ENCODE results near the gene CENPB. TPM values are rescaled to one million over a fixed set of nuclear protein-coding genes. Genes with fewer than 3 reads are reported as not detected.

Gene CENPB
- polyA plus RNA-seq, 1 donor (not counting 4 experiments of a cell fraction or from before 2014, with no cell fraction given) = 18.1 TPM

- Histone ChIP-seq H3K9me3 (ENCODE audit: control insufficient read depth, low read depth, low read length) (no peaks in the 10 kb centered on the region), H3K9me1 (ENCODE audit: control insufficient read depth, extremely low read depth, insufficient read depth, low read length) (no peaks in the 10 kb centered on the region), H3K4me1 (ENCODE audit: control insufficient read depth, extremely low read depth, insufficient read depth, low read length) (peaks cover 16% of the 10 kb centered on the region), H3K9ac (ENCODE audit: control insufficient read depth, extremely low read depth, insufficient read depth, low read length) (no peak overlapping the region), H3K27me3 (ENCODE audit: control insufficient read depth, extremely low read depth, insufficient read depth, low read length) (peaks cover 45% of the 10 kb centered on the region), H2AFZ (ENCODE audit: control insufficient read depth, low read length) (no peak overlapping the region), H3K4me2 (ENCODE audit: control insufficient read depth, extremely low read depth, insufficient read depth, low read depth, low read length) (no peak overlapping the region), H4K20me1 (ENCODE audit: control insufficient read depth, extremely low read depth, insufficient read depth, low read length) (peaks cover 7% of the 10 kb centered on the region), H3K36me3 (ENCODE audit: control insufficient read depth in 2 of 2, extremely low read depth in 1 of 2, insufficient read depth in 2 of 2, low read length in 2 of 2) (no peaks in the 10 kb centered on the region), H3K27ac (ENCODE audit: control insufficient read depth, insufficient read depth, low read length) (no peak overlapping the region), H3K4me3 (ENCODE audit: control insufficient read depth in 2 of 3, extremely low read depth in 1 of 3, insufficient read depth in 2 of 3, low read depth in 1 of 3, low read length in 3 of 3) (no peak overlapping the region), H3K79me2 (ENCODE audit: control insufficient read depth, insufficient read depth, low read length) (no peaks in the 10 kb centered on the region)
- no peak for TF ChIP-seq EZH2 (IDR thresholded peaks at IDR 0.05; ENCODE audit: low read length)
- no peak for TF ChIP-seq CTCF (optimal IDR thresholded peaks at IDR 0.05 in 1 of 3, IDR thresholded peaks at IDR 0.05 in 1 of 3, conservative IDR thresholded peaks at IDR 0.05 in 1 of 3; ENCODE audit: extremely low read depth in 1 of 3, insufficient read depth in 2 of 3, low read length in 3 of 3)
- no peak for DNase-seq (ENCODE audit: low read depth, low spot score)
- dilution Hi-C loops (cut with MboI; ENCODE audit: extremely low pct_ligation_motif_present, low sequenced_read_pairs) = no loop called here
- no peak for FAIRE-seq
Measured at GRCh38 chr20:3748073-3748472, 38.5 kb downstream of the CENPB start.

GRCh38 chr20:3747471-3747870, 39.1 kb downstream of the CENPB start:
- Histone ChIP-seq H2AFZ (ENCODE audit: control insufficient read depth, low read length) (no peak overlapping the region), H3K9ac (ENCODE audit: control insufficient read depth, extremely low read depth, insufficient read depth, low read length) (no peak overlapping the region), H3K27ac (ENCODE audit: control insufficient read depth, insufficient read depth, low read length) (no peak overlapping the region), H3K4me3 (ENCODE audit: control insufficient read depth in 2 of 3, extremely low read depth in 1 of 3, insufficient read depth in 2 of 3, low read depth in 1 of 3, low read length in 3 of 3) (no peak overlapping the region), H3K9me3 (ENCODE audit: control insufficient read depth, low read depth, low read length) (no peaks in the 10 kb centered on the region), H3K4me2 (ENCODE audit: control insufficient read depth, extremely low read depth, insufficient read depth, low read depth, low read length) (no peak overlapping the region), H3K27me3 (ENCODE audit: control insufficient read depth, extremely low read depth, insufficient read depth, low read length) (peaks cover 45% of the 10 kb centered on the region), H3K4me1 (ENCODE audit: control insufficient read depth, extremely low read depth, insufficient read depth, low read length) (peaks cover 16% of the 10 kb centered on the region), H3K36me3 (ENCODE audit: control insufficient read depth in 2 of 2, extremely low read depth in 1 of 2, insufficient read depth in 2 of 2, low read length in 2 of 2) (no peaks in the 10 kb centered on the region), H3K79me2 (ENCODE audit: control insufficient read depth, insufficient read depth, low read length) (no peaks in the 10 kb centered on the region), H4K20me1 (ENCODE audit: control insufficient read depth, extremely low read depth, insufficient read depth, low read length) (peaks cover 6% of the 10 kb centered on the region), H3K9me1 (ENCODE audit: control insufficient read depth, extremely low read depth, insufficient read depth, low read length) (no peaks in the 10 kb centered on the region)
- dilution Hi-C loops (cut with MboI; ENCODE audit: extremely low pct_ligation_motif_present, low sequenced_read_pairs) = no loop called here
- no peak for DNase-seq (ENCODE audit: low read depth, low spot score)
- no peak for FAIRE-seq
- no peak for TF ChIP-seq EZH2 (IDR thresholded peaks at IDR 0.05; ENCODE audit: low read length)

- H3K9ac ChIP-seq (ENCODE audit: control insufficient read depth, extremely low read depth, insufficient read depth, low read length) = no peak overlapping the region
- no peak overlapping the region for H3K27ac ChIP-seq (ENCODE audit: control insufficient read depth, insufficient read depth, low read length)
- no peak overlapping the region for H3K4me2 ChIP-seq (ENCODE audit: control insufficient read depth, extremely low read depth, insufficient read depth, low read depth, low read length)
- H2AFZ ChIP-seq (ENCODE audit: control insufficient read depth, low read length) = no peak overlapping the region
- no peaks in the 10 kb centered on the region for H3K79me2 ChIP-seq (ENCODE audit: control insufficient read depth, insufficient read depth, low read length)
- peaks cover 12% of the 10 kb centered on the region for H3K4me1 ChIP-seq (ENCODE audit: control insufficient read depth, extremely low read depth, insufficient read depth, low read length)
- dilution Hi-C loops (cut with MboI; ENCODE audit: extremely low pct_ligation_motif_present, low sequenced_read_pairs) = no loop called here
- no peaks in the 10 kb centered on the region for H3K36me3 ChIP-seq (ENCODE audit: control insufficient read depth in 2 of 2, extremely low read depth in 1 of 2, insufficient read depth in 2 of 2, low read length in 2 of 2)
- H3K27me3 ChIP-seq (ENCODE audit: control insufficient read depth, extremely low read depth, insufficient read depth, low read length) = peaks cover 36% of the 10 kb centered on the region
- DNase-seq (ENCODE audit: low read depth, low spot score) (no peak), FAIRE-seq (no peak)
- TF ChIP-seq EZH2 (IDR thresholded peaks at IDR 0.05; ENCODE audit: low read length) (no peak), CTCF (optimal IDR thresholded peaks at IDR 0.05 in 1 of 3, IDR thresholded peaks at IDR 0.05 in 1 of 3, conservative IDR thresholded peaks at IDR 0.05 in 1 of 3; ENCODE audit: extremely low read depth in 1 of 3, insufficient read depth in 2 of 3, low read length in 3 of 3) (no peak)
- H3K9me3 ChIP-seq (ENCODE audit: control insufficient read depth, low read depth, low read length) = no peaks in the 10 kb centered on the region
- H4K20me1 ChIP-seq (ENCODE audit: control insufficient read depth, extremely low read depth, insufficient read depth, low read length) = no peaks in the 10 kb centered on the region
- no peaks in the 10 kb centered on the region for H3K9me1 ChIP-seq (ENCODE audit: control insufficient read depth, extremely low read depth, insufficient read depth, low read length)
- H3K4me3 ChIP-seq (ENCODE audit: control insufficient read depth in 2 of 3, extremely low read depth in 1 of 3, insufficient read depth in 2 of 3, low read depth in 1 of 3, low read length in 3 of 3) = no peak overlapping the region
Measured at GRCh38 chr20:3745686-3746173, 40.8 kb downstream of the CENPB start.

Measured in keratinocyte (primary cell).